ENCODE measurements around the gene RBX1. TPM values are rescaled to one million over a fixed set of nuclear protein-coding genes. Genes with fewer than 3 reads are reported as not detected.
A peak's percentile ranks its signal among the peaks of the same experiment; 100 is the strongest.

Gene RBX1
- total and polyA plus RNA-seq, 2 donors = 86.9 to 87.6 TPM

- 98% methylated on average over 7 of the region's 7 CpGs for WGBS
- no peaks in the 10 kb centered on the region for H3K4me1 ChIP-seq (ENCODE audit: control insufficient read depth in 2 of 2, insufficient read depth in 2 of 2, low read length in 2 of 2)
- H3K4me3 ChIP-seq (ENCODE audit: low read length in 2 of 2) = no peak overlapping the region
- DNase-seq (ENCODE audit: low read depth in 6 of 9, low spot score in 9 of 9) = no peak
- no peaks in the 10 kb centered on the region for H3K27me3 ChIP-seq (ENCODE audit: control insufficient read depth in 2 of 2, insufficient read depth in 1 of 2, low read length in 1 of 2)
- H3K9me3 ChIP-seq (ENCODE audit: control insufficient read depth in 2 of 2, insufficient read depth in 1 of 2, low read length in 1 of 2) = no peaks in the 10 kb centered on the region
- no peak overlapping the region for H3K27ac ChIP-seq (ENCODE audit: low read depth in 1 of 2, low read length in 1 of 2)
- no peaks in the 10 kb centered on the region for H3K36me3 ChIP-seq (ENCODE audit: control insufficient read depth in 2 of 2, insufficient read depth in 2 of 2, low read length in 1 of 2)
These were observed 28.0 kb downstream of the RBX1 start for GRCh38 chr22:40979198-40979597.

- Histone ChIP-seq H3K27ac (ENCODE audit: low read depth in 1 of 2, low read length in 1 of 2) (no peak overlapping the region), H3K27me3 (ENCODE audit: control insufficient read depth in 2 of 2, insufficient read depth in 1 of 2, low read length in 1 of 2) (no peaks in the 10 kb centered on the region), H3K36me3 (ENCODE audit: control insufficient read depth in 2 of 2, insufficient read depth in 2 of 2, low read length in 1 of 2) (no peaks in the 10 kb centered on the region), H3K4me3 (ENCODE audit: low read length in 2 of 2) (no peak overlapping the region), H3K9me3 (ENCODE audit: control insufficient read depth in 2 of 2, insufficient read depth in 1 of 2, low read length in 1 of 2) (no peaks in the 10 kb centered on the region), H3K4me1 (ENCODE audit: control insufficient read depth in 2 of 2, insufficient read depth in 2 of 2, low read length in 2 of 2) (no peaks in the 10 kb centered on the region)
- no peak for DNase-seq (ENCODE audit: low read depth in 6 of 9, low spot score in 9 of 9)
- WGBS = 96% methylated on average over 8 of the region's 8 CpGs
These were observed 28.7 kb downstream of the RBX1 start for GRCh38 chr22:40979871-40980270.

GRCh38 chr22:40982482-40983385, 31.6 kb downstream of the RBX1 start:
- H3K36me3 ChIP-seq (ENCODE audit: control insufficient read depth in 2 of 2, insufficient read depth in 2 of 2, low read length in 1 of 2) = no peaks in the 10 kb centered on the region
- H3K4me3 ChIP-seq (ENCODE audit: low read length in 2 of 2) = no peak overlapping the region
- no peaks in the 10 kb centered on the region for H3K27me3 ChIP-seq (ENCODE audit: control insufficient read depth in 2 of 2, insufficient read depth in 1 of 2, low read length in 1 of 2)
- no peak overlapping the region for H3K27ac ChIP-seq (ENCODE audit: low read depth in 1 of 2, low read length in 1 of 2)
- no peaks in the 10 kb centered on the region for H3K4me1 ChIP-seq (ENCODE audit: control insufficient read depth in 2 of 2, insufficient read depth in 2 of 2, low read length in 2 of 2)
- no peak for DNase-seq (ENCODE audit: low read depth in 6 of 9, low spot score in 9 of 9)
- no peaks in the 10 kb centered on the region for H3K9me3 ChIP-seq (ENCODE audit: control insufficient read depth in 2 of 2, insufficient read depth in 1 of 2, low read length in 1 of 2)
- 95% methylated on average over 21 of the region's 21 CpGs for WGBS

GRCh38 chr22:40991298-40991697, 40.1 kb downstream of the RBX1 start:
- WGBS = 92% methylated on average over 9 of the region's 9 CpGs
- Histone ChIP-seq H3K36me3 (ENCODE audit: control insufficient read depth in 2 of 2, insufficient read depth in 2 of 2, low read length in 1 of 2) (no peaks in the 10 kb centered on the region), H3K4me3 (ENCODE audit: low read length in 2 of 2) (no peak overlapping the region), H3K4me1 (ENCODE audit: control insufficient read depth in 2 of 2, insufficient read depth in 2 of 2, low read length in 2 of 2) (no peaks in the 10 kb centered on the region), H3K9me3 (ENCODE audit: control insufficient read depth in 2 of 2, insufficient read depth in 1 of 2, low read length in 1 of 2) (peaks cover 0 to 3% of the 10 kb centered on the region in 2 donors), H3K27me3 (ENCODE audit: control insufficient read depth in 2 of 2, insufficient read depth in 1 of 2, low read length in 1 of 2) (peaks cover 0 to 18% of the 10 kb centered on the region in 2 donors), H3K27ac (ENCODE audit: low read depth in 1 of 2, low read length in 1 of 2) (no peak overlapping the region)
- DNase-seq (ENCODE audit: low read depth in 6 of 9, low spot score in 9 of 9) = no peak

DNA sequence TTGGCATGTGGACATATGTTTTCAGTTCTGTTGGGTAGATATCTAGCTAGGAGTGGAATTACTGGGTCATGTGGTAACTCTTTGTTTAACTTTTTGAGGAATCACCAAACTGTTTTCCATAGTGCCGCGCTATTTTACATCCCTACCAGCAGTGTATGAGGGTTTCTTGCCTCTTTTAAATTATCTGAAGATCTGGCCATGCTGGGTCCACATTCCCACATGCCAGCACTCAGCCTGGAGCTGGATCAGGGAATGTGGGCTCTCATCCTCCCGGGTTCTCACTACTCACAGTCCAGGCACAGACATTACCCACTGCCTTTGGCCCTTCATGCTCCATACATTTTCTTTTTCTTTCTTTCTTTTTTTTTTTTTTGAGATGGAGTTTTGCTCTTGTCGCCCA, 44.6 kb downstream of the RBX1 start:
- WGBS = 98% methylated on average over 4 of the region's 4 CpGs
- Histone ChIP-seq H3K9me3 (ENCODE audit: control insufficient read depth in 2 of 2, insufficient read depth in 1 of 2, low read length in 1 of 2) (no peaks in the 10 kb centered on the region), H3K36me3 (ENCODE audit: control insufficient read depth in 2 of 2, insufficient read depth in 2 of 2, low read length in 1 of 2) (no peaks in the 10 kb centered on the region), H3K27me3 (ENCODE audit: control insufficient read depth in 2 of 2, insufficient read depth in 1 of 2, low read length in 1 of 2) (peaks cover 0 to 11% of the 10 kb centered on the region in 2 donors), H3K4me1 (ENCODE audit: control insufficient read depth in 2 of 2, insufficient read depth in 2 of 2, low read length in 2 of 2) (no peaks in the 10 kb centered on the region), H3K27ac (ENCODE audit: low read depth in 1 of 2, low read length in 1 of 2) (no peak overlapping the region), H3K4me3 (ENCODE audit: low read length in 2 of 2) (no peak overlapping the region)
- no peak for DNase-seq (ENCODE audit: low read depth in 6 of 9, low spot score in 9 of 9)

- H3K4me1 ChIP-seq (ENCODE audit: control insufficient read depth in 2 of 2, insufficient read depth in 2 of 2, low read length in 2 of 2) = no peaks in the 10 kb centered on the region
- no peaks in the 10 kb centered on the region for H3K9me3 ChIP-seq (ENCODE audit: control insufficient read depth in 2 of 2, insufficient read depth in 1 of 2, low read length in 1 of 2)
- DNase-seq (ENCODE audit: low read depth in 6 of 9, low spot score in 9 of 9) = no peak
- H3K27me3 ChIP-seq (ENCODE audit: control insufficient read depth in 2 of 2, insufficient read depth in 1 of 2, low read length in 1 of 2) = peaks cover 0 to 2% of the 10 kb centered on the region in 2 donors
- H3K4me3 ChIP-seq (ENCODE audit: low read length in 2 of 2) = no peak overlapping the region
- WGBS = over 99% methylated on average over 7 of the region's 7 CpGs
- no peaks in the 10 kb centered on the region for H3K36me3 ChIP-seq (ENCODE audit: control insufficient read depth in 2 of 2, insufficient read depth in 2 of 2, low read length in 1 of 2)
- H3K27ac ChIP-seq (ENCODE audit: low read depth in 1 of 2, low read length in 1 of 2) = no peak overlapping the region
These were observed 46.3 kb downstream of the RBX1 start for GRCh38 chr22:40997520-40997919.

DNA sequence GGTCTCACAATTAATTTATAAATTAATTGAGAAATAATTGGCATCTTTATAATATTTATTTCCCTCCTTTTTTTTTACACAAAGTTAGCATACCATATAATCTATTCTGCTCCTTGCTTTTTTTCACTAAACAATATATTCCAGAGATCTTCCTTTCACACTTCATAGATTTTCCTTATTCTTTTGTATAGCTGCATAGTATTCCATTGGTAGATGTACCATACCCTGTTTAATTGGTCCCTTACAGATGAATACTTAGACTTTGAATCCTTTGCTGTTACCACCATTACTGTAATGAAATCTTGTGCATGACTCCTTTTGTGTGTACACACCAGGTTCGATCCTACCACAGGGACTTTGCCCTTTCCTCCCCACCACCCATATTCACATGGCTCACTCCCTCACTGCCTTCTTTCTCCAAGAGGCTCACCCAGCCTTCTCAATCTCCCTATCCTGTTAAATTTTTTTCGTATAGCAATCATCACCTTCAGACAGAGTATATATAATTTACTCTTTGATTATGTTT, 48.9 kb downstream of the RBX1 start:
- Histone ChIP-seq H3K27me3 (ENCODE audit: control insufficient read depth in 2 of 2, insufficient read depth in 1 of 2, low read length in 1 of 2) (no peaks in the 10 kb centered on the region), H3K36me3 (ENCODE audit: control insufficient read depth in 2 of 2, insufficient read depth in 2 of 2, low read length in 1 of 2) (no peaks in the 10 kb centered on the region), H3K9me3 (ENCODE audit: control insufficient read depth in 2 of 2, insufficient read depth in 1 of 2, low read length in 1 of 2) (no peaks in the 10 kb centered on the region), H3K27ac (ENCODE audit: low read depth in 1 of 2, low read length in 1 of 2) (no peak overlapping the region), H3K4me3 (ENCODE audit: low read length in 2 of 2) (no peak overlapping the region), H3K4me1 (ENCODE audit: control insufficient read depth in 2 of 2, insufficient read depth in 2 of 2, low read length in 2 of 2) (no peaks in the 10 kb centered on the region)
- no peak for DNase-seq (ENCODE audit: low read depth in 6 of 9, low spot score in 9 of 9)
- 96% methylated on average over 2 of the region's 2 CpGs for WGBS

DNA sequence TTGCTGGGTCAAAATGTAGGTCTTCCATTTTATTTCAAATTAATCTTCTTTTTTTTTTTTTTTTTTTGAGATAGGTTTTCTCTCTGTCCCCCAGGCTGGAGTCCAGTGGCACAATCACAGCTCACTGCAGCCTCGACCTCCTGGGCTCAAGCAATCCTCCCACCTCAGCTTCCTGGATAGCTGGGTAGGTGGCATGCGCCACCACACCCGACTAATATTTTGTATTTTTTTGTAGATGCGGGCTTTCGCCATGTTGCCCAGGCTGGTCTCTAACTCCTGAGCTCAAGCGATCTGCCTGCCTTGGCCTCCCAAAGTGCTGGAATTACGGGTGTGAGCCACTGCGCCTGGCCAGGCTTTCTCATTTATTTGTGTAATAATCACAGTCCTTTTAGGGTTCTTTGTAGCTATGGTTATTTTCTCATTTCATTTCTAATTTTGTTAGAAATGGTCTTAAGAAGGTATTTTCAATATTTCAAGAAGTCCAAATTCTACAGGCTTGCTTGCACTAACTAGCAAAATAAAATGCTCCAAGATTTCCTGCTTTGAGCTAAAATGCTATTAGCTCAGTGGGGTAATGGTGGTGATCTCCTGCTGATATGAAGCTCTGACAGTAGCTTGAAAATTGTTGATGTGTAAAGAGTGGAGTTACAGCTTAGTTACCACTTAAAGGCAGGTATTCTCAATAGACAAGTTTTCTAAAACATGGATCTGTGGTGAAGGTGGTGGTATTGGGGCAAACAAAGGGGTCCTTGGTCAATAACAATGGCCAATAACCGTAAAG, 50.0 kb downstream of the RBX1 start:
- no peak overlapping the region for H3K27ac ChIP-seq (ENCODE audit: low read depth in 1 of 2, low read length in 1 of 2)
- DNase-seq (ENCODE audit: low read depth in 6 of 9, low spot score in 9 of 9) = no peak

DNA sequence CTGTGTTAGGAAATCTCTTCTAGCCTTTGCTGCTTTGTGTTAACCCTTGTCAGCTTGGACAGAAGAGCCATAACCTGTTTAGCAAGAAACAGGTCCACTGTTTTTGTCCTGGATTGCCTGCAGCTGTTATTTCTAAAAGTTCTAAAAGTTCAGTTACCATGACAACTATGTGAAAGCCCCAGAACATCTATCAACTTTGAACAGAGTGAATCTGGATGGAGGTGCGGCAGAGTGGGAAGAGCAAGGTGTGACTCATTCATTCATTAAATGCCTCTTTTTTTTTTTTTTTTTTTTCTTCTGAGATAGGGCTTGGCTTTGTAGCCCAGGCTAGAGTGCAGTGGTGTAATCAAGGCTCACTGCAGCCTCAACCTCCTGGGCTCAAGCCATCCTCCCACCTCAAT, 50.5 kb downstream of the RBX1 start:
- Histone ChIP-seq H3K4me3 (ENCODE audit: low read length in 2 of 2) (no peak overlapping the region), H3K27me3 (ENCODE audit: control insufficient read depth in 2 of 2, insufficient read depth in 1 of 2, low read length in 1 of 2) (no peaks in the 10 kb centered on the region), H3K9me3 (ENCODE audit: control insufficient read depth in 2 of 2, insufficient read depth in 1 of 2, low read length in 1 of 2) (no peaks in the 10 kb centered on the region), H3K4me1 (ENCODE audit: control insufficient read depth in 2 of 2, insufficient read depth in 2 of 2, low read length in 2 of 2) (no peaks in the 10 kb centered on the region), H3K36me3 (ENCODE audit: control insufficient read depth in 2 of 2, insufficient read depth in 2 of 2, low read length in 1 of 2) (no peaks in the 10 kb centered on the region), H3K27ac (ENCODE audit: low read depth in 1 of 2, low read length in 1 of 2) (no peak overlapping the region)
- peak in 1 of 9 donors; percentile 6 for DNase-seq (ENCODE audit: low read depth in 6 of 9, low spot score in 9 of 9)
- WGBS = 76% methylated on average over 1 of the region's 1 CpG

More for the DNA sequence above, 50.0 kb downstream of the RBX1 start:
- no peaks in the 10 kb centered on the region for H3K27me3 ChIP-seq (ENCODE audit: control insufficient read depth in 2 of 2, insufficient read depth in 1 of 2, low read length in 1 of 2)
- H3K36me3 ChIP-seq (ENCODE audit: control insufficient read depth in 2 of 2, insufficient read depth in 2 of 2, low read length in 1 of 2) = no peaks in the 10 kb centered on the region
- WGBS = 96% methylated on average over 9 of the region's 9 CpGs
- H3K4me1 ChIP-seq (ENCODE audit: control insufficient read depth in 2 of 2, insufficient read depth in 2 of 2, low read length in 2 of 2) = no peaks in the 10 kb centered on the region
- no peaks in the 10 kb centered on the region for H3K9me3 ChIP-seq (ENCODE audit: control insufficient read depth in 2 of 2, insufficient read depth in 1 of 2, low read length in 1 of 2)
- H3K4me3 ChIP-seq (ENCODE audit: low read length in 2 of 2) = no peak overlapping the region

Measured in thymus (tissue), 11 donors.